Measurements from ENCODE around the gene CDK6.
"Not testable (repeated sequence)": the region's sequence is repeated elsewhere in the genome, so short reads cannot be mapped to it uniquely, and the experiment has no call there.

The CDK6 gene

GRCh38 chr7:92612501-92612900 lies 223.9 kb downstream of the CDK6 start:
- TF ChIP-seq CTCF (IDR thresholded peaks at IDR 0.05; ENCODE audit: borderline replicate concordance, insufficient read depth, low read depth, low read length): no peak
- no peak overlapping the region for H3K4me3 ChIP-seq (ENCODE audit: low read depth, low read length)

GRCh38 chr7:92611735-92612134 lies 224.6 kb downstream of the CDK6 start:
- no peak overlapping the region for H3K4me3 ChIP-seq (ENCODE audit: low read depth, low read length)
- TF ChIP-seq CTCF (IDR thresholded peaks at IDR 0.05; ENCODE audit: borderline replicate concordance, insufficient read depth, low read depth, low read length): no peak

- H3K4me3 ChIP-seq (ENCODE audit: low read depth, low read length): no peak overlapping the region
- no peak for TF ChIP-seq CTCF (IDR thresholded peaks at IDR 0.05; ENCODE audit: borderline replicate concordance, insufficient read depth, low read depth, low read length)
Measured at GRCh38 chr7:92609921-92610518, 226.4 kb downstream of the CDK6 start.

- H3K4me3 ChIP-seq (ENCODE audit: low read depth, low read length): no peak overlapping the region
- TF ChIP-seq CTCF (IDR thresholded peaks at IDR 0.05; ENCODE audit: borderline replicate concordance, insufficient read depth, low read depth, low read length): no peak
Measured at GRCh38 chr7:92608380-92609322, 227.7 kb downstream of the CDK6 start.

- no peak for TF ChIP-seq CTCF (IDR thresholded peaks at IDR 0.05; ENCODE audit: borderline replicate concordance, insufficient read depth, low read depth, low read length)
- H3K4me3 ChIP-seq (ENCODE audit: low read depth, low read length): no peak overlapping the region
Measured at GRCh38 chr7:92606985-92607384, 229.4 kb downstream of the CDK6 start.

GRCh38 chr7:92604517-92604916 lies 231.9 kb downstream of the CDK6 start:
- H3K4me3 ChIP-seq (ENCODE audit: low read depth, low read length): not testable (repeated sequence)

GRCh38 chr7:92603089-92603445 lies 233.3 kb downstream of the CDK6 start:
- H3K4me3 ChIP-seq (ENCODE audit: low read depth, low read length): no peak overlapping the region
- no peak for TF ChIP-seq CTCF (IDR thresholded peaks at IDR 0.05; ENCODE audit: borderline replicate concordance, insufficient read depth, low read depth, low read length)

Measured in GM12875 (cell line).